RCC 7860 (cell line): ENCODE data around the gene CCSAP.

Experiments used
- DNase-seq: peaks from one replicate; pipeline ENCODE4 v3.0.0-alpha.2; 2015; ENCODE audit warnings: low spot score
- FAIRE-seq: peaks from 2 replicates; lab custom pipeline; 2012; peaks lifted over from hg19 to GRCh38; lab: Jason Lieb, UNC

The CCSAP gene

GRCh38 chr1:229326601-229327000 is 16.2 kb downstream of the CCSAP start:
- FAIRE-seq (no peak), DNase-seq (no peak)

- no peak for FAIRE-seq
Measured at GRCh38 chr1:229325853-229326487, 16.9 kb downstream of the CCSAP start.

GRCh38 chr1:229325401-229325800 is 17.4 kb downstream of the CCSAP start:
- no peak for FAIRE-seq

More at GRCh38 chr1:229325853-229326487, 16.9 kb downstream of the CCSAP start:
- no peak for DNase-seq

GRCh38 chr1:229323885-229324553 is 18.8 kb downstream of the CCSAP start:
- FAIRE-seq (no peak), DNase-seq (no peak)

More at GRCh38 chr1:229325401-229325800, 17.4 kb downstream of the CCSAP start:
- DNase-seq: no peak

- DNase-seq (no peak), FAIRE-seq (no peak)
Measured at GRCh38 chr1:229323201-229323600, 19.6 kb downstream of the CCSAP start.

- no peak for FAIRE-seq
- DNase-seq: no peak
Measured at GRCh38 chr1:229319487-229319886, 23.4 kb downstream of the CCSAP start.

GRCh38 chr1:229318056-229318455 is 24.8 kb downstream of the CCSAP start:
- DNase-seq (no peak), FAIRE-seq (no peak)

- DNase-seq: no peak
- FAIRE-seq: no peak
Measured at GRCh38 chr1:229316166-229316565, 26.7 kb downstream of the CCSAP start.

GRCh38 chr1:229310833-229311232 is 32.0 kb downstream of the CCSAP start:
- DNase-seq (no peak), FAIRE-seq (no peak)

- no peak for DNase-seq
- no peak for FAIRE-seq
Measured at GRCh38 chr1:229309684-229310083, 33.2 kb downstream of the CCSAP start.

- FAIRE-seq (no peak), DNase-seq (no peak)
Measured at GRCh38 chr1:229309074-229309473, 33.8 kb downstream of the CCSAP start.

GRCh38 chr1:229305392-229305791 is 37.5 kb downstream of the CCSAP start:
- DNase-seq: no peak
- no peak for FAIRE-seq

GRCh38 chr1:229303855-229304254 is 39.0 kb downstream of the CCSAP start:
- DNase-seq (no peak), FAIRE-seq (no peak)

GRCh38 chr1:229302740-229303139 is 40.1 kb downstream of the CCSAP start:
- no peak for DNase-seq
- no peak for FAIRE-seq

- FAIRE-seq (no peak), DNase-seq (no peak)
Measured at GRCh38 chr1:229300099-229300757, 42.6 kb downstream of the CCSAP start.

GRCh38 chr1:229298887-229299503 is 43.9 kb downstream of the CCSAP start:
- FAIRE-seq: no peak
- no peak for DNase-seq

- no peak for FAIRE-seq
Measured at GRCh38 chr1:229298420-229298819, 44.4 kb downstream of the CCSAP start.

GRCh38 chr1:229297746-229298145 is 45.1 kb downstream of the CCSAP start:
- no peak for FAIRE-seq

More at GRCh38 chr1:229298420-229298819, 44.4 kb downstream of the CCSAP start:
- DNase-seq: no peak

GRCh38 chr1:229296541-229296941 is 46.3 kb downstream of the CCSAP start:
- FAIRE-seq (no peak), DNase-seq (peak; percentile 37)

More at GRCh38 chr1:229297746-229298145, 45.1 kb downstream of the CCSAP start:
- no peak for DNase-seq

- DNase-seq (no peak), FAIRE-seq (no peak)
Measured at GRCh38 chr1:229295745-229296144, 47.1 kb downstream of the CCSAP start.

GRCh38 chr1:229293528-229294204 is 49.2 kb downstream of the CCSAP start:
- FAIRE-seq (no peak), DNase-seq (no peak)
